Left lung (tissue), 10 donors: ENCODE data around the gene EFHC2. TPM values are rescaled to one million over a fixed set of nuclear protein-coding genes. Genes with fewer than 3 reads are reported as not detected.
A peak's percentile ranks its signal among the peaks of the same experiment; 100 is the strongest.

Source experiments
- ATAC-seq: fragments of 200-7000 bp; cut with Tn5 transposase; one replicate; pipeline ENCODE4 v1.9.1; 2020; ENCODE audit warnings: moderate library complexity
- DNase-seq, 4 donors: peaks; one replicate each; pipeline ENCODE4 v3.0.0-alpha.2; 2013 to 2020
- H3K27ac ChIP-seq, 2 donors: fragments of 200-600 bp; sonication (generic) in 1 of 2; one replicate each; pipeline versions ENCODE4 v1.5.0 to v1.8.0; 2020 to 2021
- H3K27me3 ChIP-seq, 2 donors: fragments of 200-600 bp; sonication (generic) in 1 of 2; one replicate each; pipeline versions ENCODE4 v1.5.0 to v1.8.0; 2020 to 2021
- H3K36me3 ChIP-seq, 2 donors: fragments of 200-600 bp; sonication (generic) in 1 of 2; one replicate each; pipeline versions ENCODE4 v1.5.0 to v1.8.0; 2020 to 2021
- H3K4me1 ChIP-seq, 2 donors: fragments of 200-600 bp; one replicate each; pipeline ENCODE4 v1.8.0; 2021
- H3K4me3 ChIP-seq, 2 donors: fragments of 200-600 bp; sonication (generic) in 1 of 2; one replicate each; pipeline versions ENCODE4 v1.5.0 to v1.8.0; 2020 to 2021; ENCODE audit warnings: mild to moderate bottlenecking in 1 of 2
- H3K9me3 ChIP-seq, 2 donors: fragments of 200-600 bp; sonication (generic) in 1 of 2; one replicate each; pipeline versions ENCODE4 v1.5.0 to v1.8.0; 2020 to 2021
- CTCF ChIP-seq, 2 donors: fragments of 200-600 bp; sonication (generic) in 1 of 2; IDR thresholded peaks; one replicate each; pipeline versions ENCODE4 v1.5.0 to v1.8.0; 2021; ENCODE audit warnings: antibody characterized with exemption in 2 of 2
- intact Hi-C, 2 donors: fragments of 100-400 bp; cut with DNase I; formaldehyde crosslinking; loops; one replicate each; pipeline versions ENCODE4 v1.11.2 to v1.14.2; 2022
- polyA plus RNA-seq, 6 donors: library from polyadenylated mRNA; unstranded; fragments of 120-200 nt; gene quantifications; one replicate each; pipeline ENCODE4 v1.2.1, GENCODE V29; 2013; ENCODE audit not compliant: insufficient read length in 6 of 6
- total RNA-seq, 2 donors: library from RNA; stranded (reverse); fragmentation: NEBNext Ultra II Directional; extraction: Animal tissue kit (Norgen Biotek cat#: 25700); gene quantifications; one replicate each; pipeline ENCODE4 v1.2.1, GENCODE V29; 2021
- donor health status: DM: no; HTN: yes; CAD: no.
- donor health status: DM: no; HTN: no; CAD: no.

Gene EFHC2
- total and polyA plus RNA-seq, 8 donors: 0.85 to 6.0 (median 4.2) TPM

DNA sequence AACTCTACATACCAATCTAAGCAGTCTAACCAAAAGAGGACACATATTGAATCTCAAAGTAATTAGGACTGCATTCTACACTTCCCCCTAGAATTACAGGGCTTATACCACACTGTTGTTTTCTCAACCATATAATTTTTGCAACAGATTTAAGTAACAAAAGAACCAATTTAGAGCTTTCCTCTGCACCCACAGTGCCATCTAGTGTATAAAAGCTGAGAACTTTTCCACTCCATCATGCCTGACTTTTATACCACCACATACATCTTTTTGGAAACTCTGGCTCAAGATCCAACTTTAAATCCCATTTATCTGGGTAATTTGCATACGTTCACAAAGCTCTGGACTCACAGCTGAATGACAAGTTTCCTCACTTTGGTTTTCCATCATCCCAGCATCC is 99.5 kb downstream of the EFHC2 start:
- DNase-seq (peak in 1 of 4 donors; percentile 16), ATAC-seq (peak; percentile 49)
- no peaks in the 10 kb centered on the region for H3K36me3 ChIP-seq
- H3K27me3 ChIP-seq: peaks cover 0 to 3% of the 10 kb centered on the region in 2 donors
- TF ChIP-seq CTCF (IDR thresholded peaks at IDR 0.05): peak in 1 of 2 donors; percentile 25
- no peak overlapping the region for H3K4me3 ChIP-seq
- no peaks in the 10 kb centered on the region for H3K9me3 ChIP-seq
- H3K4me1 ChIP-seq: no peaks in the 10 kb centered on the region
- H3K27ac ChIP-seq: no peak overlapping the region
- intact Hi-C loops: loop anchor here in 1 of 2 donors (5.0 kb wide), 1 partner anchor 287 kb away; no protein-coding TSS in a partner anchor

DNA sequence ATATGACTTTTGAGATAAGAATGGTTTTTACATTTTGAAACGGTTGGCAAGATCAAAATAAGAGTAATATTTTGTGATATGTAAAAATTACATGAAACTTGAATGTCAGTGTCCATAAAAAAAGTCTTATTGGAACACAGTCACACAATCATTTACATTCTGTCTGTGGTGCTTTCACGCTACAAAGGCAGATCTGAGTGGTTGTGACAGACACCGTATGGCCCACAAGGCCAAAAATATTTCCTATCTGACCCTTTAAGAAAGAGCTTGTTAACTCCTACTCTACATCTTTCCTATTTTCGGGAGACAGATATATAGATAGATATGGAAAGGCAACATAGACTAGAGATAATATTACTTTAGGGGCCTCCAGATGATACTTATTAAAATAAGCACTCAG is 101.9 kb downstream of the EFHC2 start:
- DNase-seq: peak in 1 of 4 donors; percentile 14
- Histone ChIP-seq H3K36me3 (no peaks in the 10 kb centered on the region), H3K4me3 (no peak overlapping the region), H3K27ac (no peak overlapping the region), H3K27me3 (peaks cover 0 to 3% of the 10 kb centered on the region in 2 donors), H3K9me3 (no peaks in the 10 kb centered on the region), H3K4me1 (no peaks in the 10 kb centered on the region)
- TF ChIP-seq CTCF (IDR thresholded peaks at IDR 0.05): no peak
- intact Hi-C loops: loop anchor here in 1 of 2 donors (5.0 kb wide), 1 partner anchor 284 kb away; no protein-coding TSS in a partner anchor
- ATAC-seq: no peak

DNA sequence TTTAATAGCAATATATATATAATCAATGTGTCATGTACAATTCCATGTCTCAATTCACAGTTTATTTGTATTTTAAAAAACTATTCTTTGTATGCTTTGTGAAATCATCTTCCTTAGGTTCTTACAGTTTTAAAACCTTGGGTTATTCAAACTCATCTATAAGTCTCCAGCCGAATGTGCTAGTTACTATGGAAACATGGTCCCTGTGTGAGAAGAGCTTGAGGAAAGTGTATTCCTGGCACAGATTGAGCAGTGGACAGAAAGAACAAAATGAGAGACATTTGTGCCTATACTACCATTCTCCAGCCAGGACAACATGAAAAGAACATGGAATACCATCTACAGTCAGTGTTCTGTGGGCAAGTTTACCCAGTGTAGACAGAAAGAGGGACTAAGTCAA is 103.4 kb downstream of the EFHC2 start:
- intact Hi-C loops: loop anchor here in 1 of 2 donors (5.0 kb wide), 1 partner anchor 283 kb away; no protein-coding TSS in a partner anchor
- Histone ChIP-seq H3K27me3 (peaks cover 0 to 3% of the 10 kb centered on the region in 2 donors), H3K27ac (no peak overlapping the region)

DNA sequence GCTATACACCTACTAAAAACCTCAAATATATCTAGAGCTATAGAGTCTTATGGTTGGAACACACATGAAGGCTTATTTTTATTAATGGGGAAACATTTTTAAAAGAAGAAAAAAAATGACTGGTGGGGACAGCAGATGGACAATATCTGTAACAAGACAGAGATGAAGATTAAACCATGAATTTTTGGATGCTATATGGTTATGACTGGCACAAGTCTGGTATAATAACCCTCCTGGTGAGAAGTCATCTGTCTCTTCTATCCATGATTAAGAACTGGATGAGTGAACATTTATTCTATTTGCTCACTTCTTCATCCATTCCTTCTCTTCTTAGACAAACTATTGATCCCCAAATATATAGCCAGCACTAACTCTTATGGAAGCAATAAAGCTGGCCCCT is 104.4 kb downstream of the EFHC2 start:
- Histone ChIP-seq H3K4me1 (no peaks in the 10 kb centered on the region), H3K4me3 (no peak overlapping the region), H3K27me3 (peaks cover 0 to 3% of the 10 kb centered on the region in 2 donors), H3K9me3 (no peaks in the 10 kb centered on the region), H3K36me3 (no peaks in the 10 kb centered on the region), H3K27ac (no peak overlapping the region)
- no peak for TF ChIP-seq CTCF (IDR thresholded peaks at IDR 0.05)
- DNase-seq: no peak
- ATAC-seq: no peak
- intact Hi-C loops: no loop called here

More for the DNA sequence above, 103.4 kb downstream of the EFHC2 start:
- TF ChIP-seq CTCF (IDR thresholded peaks at IDR 0.05): no peak
- DNase-seq: no peak
- Histone ChIP-seq H3K4me1 (no peaks in the 10 kb centered on the region), H3K4me3 (no peak overlapping the region), H3K36me3 (no peaks in the 10 kb centered on the region), H3K9me3 (no peaks in the 10 kb centered on the region)
- no peak for ATAC-seq

GRCh38 chrX:44235534-44235933 is 107.9 kb downstream of the EFHC2 start:
- H3K9me3 ChIP-seq: no peaks in the 10 kb centered on the region
- no peaks in the 10 kb centered on the region for H3K27me3 ChIP-seq
- no peak for TF ChIP-seq CTCF (IDR thresholded peaks at IDR 0.05)
- DNase-seq (no peak), ATAC-seq (no peak)
- H3K4me1 ChIP-seq: no peaks in the 10 kb centered on the region
- no peak overlapping the region for H3K27ac ChIP-seq
- intact Hi-C loops: no loop called here
- H3K4me3 ChIP-seq: no peak overlapping the region
- H3K36me3 ChIP-seq: no peaks in the 10 kb centered on the region
